HCT116 (cell line): ENCODE measurements around the gene TMEM44. TPM values are rescaled to one million over a fixed set of nuclear protein-coding genes. Genes with fewer than 3 reads are reported as not detected.

ENCODE experiments used
- ATAC-seq: fragments of 200-7000 bp; cut with Tn5 transposase; 2 replicates; pipeline ENCODE4 v1.9.1; 2020; ENCODE audit warnings: mild to moderate bottlenecking, moderate library complexity
- BruUV-seq: library from RNA; stranded (reverse); fragments of 400-500 nt; replicated peaks from 2 replicates; lab custom pipeline; 2021; lab: Mats Ljungman, UMichigan
- CTCF ChIA-PET: fragments of 300-600 bp; sonication (Branson Sonifier 250); formaldehyde crosslinking; loops from one replicate; lab custom pipeline; 2021; ENCODE audit warnings: antibody characterized with exemption; lab: Charles Lee
- POLR2A ChIA-PET: fragments of 300-600, 350-600 bp; sonication (Branson Sonifier 250); formaldehyde crosslinking; loops from one replicate; lab custom pipeline; 2021; ENCODE audit warnings: antibody characterized with exemption; lab: Charles Lee
- RAD21 ChIA-PET, 2 experiments: fragments of 300-600 bp; sonication (Branson Sonifier 250); formaldehyde crosslinking; loops; one replicate each; lab custom pipeline; 2023; ENCODE audit warnings: low total read pairs in 2 of 2; ENCODE audit not compliant: uncharacterized antibody in 2 of 2, unreplicated experiment in 2 of 2, low non-redundant PET in 1 of 2; lab: Charles Lee
- DNase-seq: peaks from one replicate; pipeline ENCODE4 v3.0.0-alpha.2; 2010; ENCODE audit warnings: low read depth, low spot score
- H2AFZ ChIP-seq: fragments of 200-600 bp; shearing (Covaris generic), sonication (generic); 2 replicates; pipeline ENCODE4 v1.6.1; 2017; ENCODE audit warnings: low read depth, mixed run types, mixed read lengths, antibody characterized with exemption, low read length; ENCODE audit not compliant: poor library complexity, severe bottlenecking
- H3K27ac ChIP-seq: 2 replicates; pipeline ENCODE4 v1.5.1; 2012; ENCODE audit warnings: low read depth, low read length
- H3K27me3 ChIP-seq: fragments of 200-600 bp; sonication (generic); 2 replicates; pipeline ENCODE4 v1.6.1; 2016; ENCODE audit warnings: mixed run types, low read length, mixed read lengths; ENCODE audit not compliant: insufficient read depth
- H3K36me3 ChIP-seq, 2 experiments: fragments of 200-500 bp in 1 of 2; fragments of 200-600 bp in 1 of 2; sonication (Bioruptor generic) in 1 of 2; sonication (generic) in 1 of 2; 2 replicates each; pipeline versions ENCODE4 v1.5.1 to v1.6.1; 2014 to 2016; ENCODE audit warnings: low read length in 2 of 2, inconsistent platforms in 1 of 2, mixed read lengths in 1 of 2, mixed run types in 1 of 2; ENCODE audit not compliant: insufficient read depth in 2 of 2, control insufficient read depth in 1 of 2
- H3K4me1 ChIP-seq, 2 experiments: fragments of 200-600 bp in 1 of 2; sonication (generic) in 1 of 2; 2 replicates each; pipeline versions ENCODE4 v1.5.1 to v1.6.1; 2012 to 2017; ENCODE audit warnings: low read length in 2 of 2, inconsistent platforms in 1 of 2, mild to moderate bottlenecking in 1 of 2, mixed read lengths in 1 of 2, mixed run types in 1 of 2, moderate library complexity in 1 of 2; ENCODE audit not compliant: insufficient read depth in 2 of 2, control insufficient read depth in 1 of 2
- H3K4me2 ChIP-seq: fragments of 200-600 bp; sonication (generic); 2 replicates; pipeline ENCODE4 v1.6.1; 2017; ENCODE audit warnings: mixed run types, low read length, mixed read lengths
- H3K4me3 ChIP-seq, 2 experiments: fragments of 200-600 bp in 1 of 2; sonication (generic) in 1 of 2; replicated peaks in 1 of 2; 2 replicates each; pipeline ENCODE4 v1.5.1; 2011 to 2016; ENCODE audit warnings: low read length in 2 of 2, control low read depth in 1 of 2, low read depth in 1 of 2, mild to moderate bottlenecking in 1 of 2, mixed read lengths in 1 of 2, mixed run types in 1 of 2
- H3K79me2 ChIP-seq: fragments of 200-600 bp; sonication (generic); 2 replicates; pipeline ENCODE4 v1.6.1; 2017; ENCODE audit warnings: mild to moderate bottlenecking, mixed run types, low read length, moderate library complexity, mixed read lengths; ENCODE audit not compliant: insufficient read depth
- H3K9ac ChIP-seq: fragments of 200-600 bp; sonication (generic); 2 replicates; pipeline ENCODE4 v1.6.1; 2016; ENCODE audit warnings: low read length, mixed read lengths
- H3K9me2 ChIP-seq: fragments of 200-600 bp; sonication (generic), shearing (Covaris generic); 2 replicates; pipeline ENCODE4 v1.6.1; 2017; ENCODE audit warnings: mixed run types, mild to moderate bottlenecking, moderate library complexity; ENCODE audit not compliant: insufficient read depth
- H3K9me3 ChIP-seq, 2 experiments: fragments of 200-500 bp in 1 of 2; fragments of 200-600 bp in 1 of 2; sonication (Bioruptor generic) in 1 of 2; sonication (generic) in 1 of 2; 2 replicates each; pipeline ENCODE4 v1.6.1; 2014 to 2017; ENCODE audit warnings: low read length in 2 of 2, mixed read lengths in 2 of 2, inconsistent platforms in 1 of 2, low read depth in 1 of 2, mild to moderate bottlenecking in 1 of 2, mixed run types in 1 of 2, moderate library complexity in 1 of 2; ENCODE audit not compliant: control insufficient read depth in 1 of 2, insufficient read depth in 1 of 2
- H4K20me1 ChIP-seq: fragments of 200-600 bp; sonication (generic), shearing (Covaris generic); 2 replicates; pipeline ENCODE4 v1.6.1; 2017; ENCODE audit warnings: mixed run types, mild to moderate bottlenecking, moderate library complexity; ENCODE audit not compliant: insufficient read depth
- CBX3 ChIP-seq: IDR thresholded peaks from 2 replicates; pipeline ENCODE4 v1.6.1; 2012; ENCODE audit warnings: low read depth
- CEBPB ChIP-seq: IDR thresholded peaks from 2 replicates; pipeline ENCODE4 v1.6.1; 2012; ENCODE audit warnings: low read depth
- ELF1 ChIP-seq: IDR thresholded peaks from 2 replicates; pipeline ENCODE4 v1.6.1; 2012; ENCODE audit warnings: low read depth, borderline replicate concordance
- EZH2phosphoT487 ChIP-seq: fragments of 200-600 bp; IDR thresholded peaks from 2 replicates; pipeline ENCODE4 v1.6.1; 2018; ENCODE audit warnings: antibody characterized with exemption, borderline replicate concordance
- FOSL1 ChIP-seq: IDR thresholded peaks from 2 replicates; pipeline ENCODE4 v1.6.1; 2012; ENCODE audit warnings: low read depth
- JUND ChIP-seq: IDR thresholded peaks from 2 replicates; pipeline ENCODE4 v1.6.1; 2012
- POLR2A ChIP-seq: IDR thresholded peaks from 2 replicates; pipeline ENCODE4 v1.7.0; 2011; ENCODE audit warnings: borderline replicate concordance; ENCODE audit not compliant: insufficient read depth, insufficient read length; ENCODE audit errors: extremely low read depth
- POLR2AphosphoS5 ChIP-seq: IDR thresholded peaks from 2 replicates; pipeline ENCODE4 v1.6.1; 2011; ENCODE audit warnings: mild to moderate bottlenecking, low read depth, low read length, moderate library complexity
- RAD21 ChIP-seq: IDR thresholded peaks from 2 replicates; pipeline ENCODE4 v1.6.1; 2012; ENCODE audit warnings: low read depth, mild to moderate bottlenecking
- REST ChIP-seq: IDR thresholded peaks from 2 replicates; pipeline ENCODE4 v1.6.1; 2012; ENCODE audit warnings: low read depth
- SIN3A ChIP-seq: IDR thresholded peaks from 2 replicates; pipeline ENCODE4 v1.6.1; 2012; ENCODE audit warnings: low read depth
- SP1 ChIP-seq: IDR thresholded peaks from 2 replicates; pipeline ENCODE4 v1.6.1; 2012; ENCODE audit warnings: low read depth
- SRF ChIP-seq: IDR thresholded peaks from 2 replicates; pipeline ENCODE4 v1.6.1; 2012; ENCODE audit warnings: low read depth
- TCF7L2 ChIP-seq: IDR thresholded peaks from 2 replicates; pipeline ENCODE4 v1.7.0; 2011; ENCODE audit warnings: borderline replicate concordance, inconsistent platforms; ENCODE audit not compliant: insufficient read depth, insufficient read length; ENCODE audit errors: extremely low read depth
- ZNF274 ChIP-seq: fragments of 200-500 bp; sonication (Bioruptor generic); IDR thresholded peaks from 2 replicates; pipeline ENCODE4 v1.6.1; 2014; ENCODE audit warnings: mild to moderate bottlenecking, low read depth, low read length, inconsistent platforms
- intact Hi-C: fragments of 100-400 bp; cut with micrococcal nuclease; formaldehyde crosslinking; loops from 2 replicates; pipeline ENCODE4 v1.10.0; 2022
- total RNA-seq: library from RNA; stranded (reverse); gene quantifications from one replicate; pipeline ENCODE4 v1.2.1, GENCODE V29; 2021; ENCODE audit not compliant: unreplicated experiment
- TF ChIP-seq, protein P1 (sequence below), 3 experiments: fragments of 200-600 bp in 1 of 3; sonication (generic) in 1 of 3; IDR thresholded peaks in 2 of 3; conservative IDR thresholded peaks in 1 of 3; 2 replicates each; pipeline ENCODE4 v1.5.1; 2012 to 2017; ENCODE audit warnings: low read depth in 2 of 3, low read length in 2 of 3, antibody characterized with exemption in 1 of 3, borderline replicate concordance in 1 of 3, control low read depth in 1 of 3, mild to moderate bottlenecking in 1 of 3, mixed read lengths in 1 of 3, mixed run types in 1 of 3, moderate library complexity in 1 of 3; ENCODE audit not compliant: insufficient read depth in 1 of 3
- TF ChIP-seq, protein P2 (sequence below): IDR thresholded peaks from 2 replicates; pipeline ENCODE4 v1.6.1; 2012

Gene TMEM44
- total RNA-seq, 1 experiment from 2014 or later: 30.3 TPM

GRCh38 chr3:194637066-194637465 is 3.8 kb upstream of the TMEM44 start:
- CTCF ChIA-PET: no interaction called here
- peaks cover 3% of the 10 kb centered on the region; the same call in 1 of the 2 replicates for H3K79me2 ChIP-seq
- no peak overlapping the region for H3K9ac ChIP-seq
- H3K27ac ChIP-seq: no peak overlapping the region
- TF ChIP-seq JUND: no peak
- no peak for TF ChIP-seq SRF
- TF ChIP-seq EZH2phosphoT487: no peak
- TF ChIP-seq SP1: no peak
- TF ChIP-seq REST: no peak
- no peak for TF ChIP-seq CBX3
- TF ChIP-seq SIN3A: no peak
- TF ChIP-seq POLR2A: no peak
- no peak for TF ChIP-seq CEBPB
- TF ChIP-seq, protein P1, sequence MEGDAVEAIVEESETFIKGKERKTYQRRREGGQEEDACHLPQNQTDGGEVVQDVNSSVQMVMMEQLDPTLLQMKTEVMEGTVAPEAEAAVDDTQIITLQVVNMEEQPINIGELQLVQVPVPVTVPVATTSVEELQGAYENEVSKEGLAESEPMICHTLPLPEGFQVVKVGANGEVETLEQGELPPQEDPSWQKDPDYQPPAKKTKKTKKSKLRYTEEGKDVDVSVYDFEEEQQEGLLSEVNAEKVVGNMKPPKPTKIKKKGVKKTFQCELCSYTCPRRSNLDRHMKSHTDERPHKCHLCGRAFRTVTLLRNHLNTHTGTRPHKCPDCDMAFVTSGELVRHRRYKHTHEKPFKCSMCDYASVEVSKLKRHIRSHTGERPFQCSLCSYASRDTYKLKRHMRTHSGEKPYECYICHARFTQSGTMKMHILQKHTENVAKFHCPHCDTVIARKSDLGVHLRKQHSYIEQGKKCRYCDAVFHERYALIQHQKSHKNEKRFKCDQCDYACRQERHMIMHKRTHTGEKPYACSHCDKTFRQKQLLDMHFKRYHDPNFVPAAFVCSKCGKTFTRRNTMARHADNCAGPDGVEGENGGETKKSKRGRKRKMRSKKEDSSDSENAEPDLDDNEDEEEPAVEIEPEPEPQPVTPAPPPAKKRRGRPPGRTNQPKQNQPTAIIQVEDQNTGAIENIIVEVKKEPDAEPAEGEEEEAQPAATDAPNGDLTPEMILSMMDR (IDR thresholded peaks at IDR 0.05 in 2 of 3, conservative IDR thresholded peaks at IDR 0.05 in 1 of 3; ENCODE audit: borderline replicate concordance in 1 of 3, insufficient read depth in 1 of 3, low read depth in 2 of 3, low read length in 2 of 3): no peak
- TF ChIP-seq RAD21: no peak
- no peak for TF ChIP-seq ZNF274
- no peak for TF ChIP-seq FOSL1
- no peak for TF ChIP-seq TCF7L2
- no peak for TF ChIP-seq POLR2AphosphoS5
- TF ChIP-seq, protein P2, sequence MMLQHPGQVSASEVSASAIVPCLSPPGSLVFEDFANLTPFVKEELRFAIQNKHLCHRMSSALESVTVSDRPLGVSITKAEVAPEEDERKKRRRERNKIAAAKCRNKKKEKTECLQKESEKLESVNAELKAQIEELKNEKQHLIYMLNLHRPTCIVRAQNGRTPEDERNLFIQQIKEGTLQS: no peak
- TF ChIP-seq ELF1: no peak
- DNase-seq (no peak), ATAC-seq (no peak)
- POLR2A ChIA-PET: no interaction called here
- no peaks in the 10 kb centered on the region for H3K9me3 ChIP-seq
- H3K36me3 ChIP-seq: peaks cover 8 to 19% of the 10 kb centered on the region in 2 experiments; a peak in 3 of 4 replicates
- no peaks in the 10 kb centered on the region for H3K27me3 ChIP-seq
- H4K20me1 ChIP-seq: no peaks in the 10 kb centered on the region
- no TSS peak for BruUV-seq
- no peak overlapping the region for H2AFZ ChIP-seq
- RAD21 ChIA-PET: no interaction called here
- H3K4me3 ChIP-seq: no peak overlapping the region
- H3K9me2 ChIP-seq: no peaks in the 10 kb centered on the region
- no peak overlapping the region for H3K4me2 ChIP-seq
- intact Hi-C loops: no loop called here
- peaks cover 4 to 14% of the 10 kb centered on the region in 2 experiments; a peak in 2 of 4 replicates for H3K4me1 ChIP-seq
